ENCODE results near the gene CCR7. TPM values are rescaled to one million over a fixed set of nuclear protein-coding genes. Genes with fewer than 3 reads are reported as not detected.
A peak's percentile ranks its signal among the peaks of the same experiment; 100 is the strongest.

CCR7 gene
- total and polyA plus RNA-seq, 2 of the 13 experiments (the other 11 are each of a cell fraction or from before 2014, with no cell fraction given): 0.04 to 0.53 TPM

DNA sequence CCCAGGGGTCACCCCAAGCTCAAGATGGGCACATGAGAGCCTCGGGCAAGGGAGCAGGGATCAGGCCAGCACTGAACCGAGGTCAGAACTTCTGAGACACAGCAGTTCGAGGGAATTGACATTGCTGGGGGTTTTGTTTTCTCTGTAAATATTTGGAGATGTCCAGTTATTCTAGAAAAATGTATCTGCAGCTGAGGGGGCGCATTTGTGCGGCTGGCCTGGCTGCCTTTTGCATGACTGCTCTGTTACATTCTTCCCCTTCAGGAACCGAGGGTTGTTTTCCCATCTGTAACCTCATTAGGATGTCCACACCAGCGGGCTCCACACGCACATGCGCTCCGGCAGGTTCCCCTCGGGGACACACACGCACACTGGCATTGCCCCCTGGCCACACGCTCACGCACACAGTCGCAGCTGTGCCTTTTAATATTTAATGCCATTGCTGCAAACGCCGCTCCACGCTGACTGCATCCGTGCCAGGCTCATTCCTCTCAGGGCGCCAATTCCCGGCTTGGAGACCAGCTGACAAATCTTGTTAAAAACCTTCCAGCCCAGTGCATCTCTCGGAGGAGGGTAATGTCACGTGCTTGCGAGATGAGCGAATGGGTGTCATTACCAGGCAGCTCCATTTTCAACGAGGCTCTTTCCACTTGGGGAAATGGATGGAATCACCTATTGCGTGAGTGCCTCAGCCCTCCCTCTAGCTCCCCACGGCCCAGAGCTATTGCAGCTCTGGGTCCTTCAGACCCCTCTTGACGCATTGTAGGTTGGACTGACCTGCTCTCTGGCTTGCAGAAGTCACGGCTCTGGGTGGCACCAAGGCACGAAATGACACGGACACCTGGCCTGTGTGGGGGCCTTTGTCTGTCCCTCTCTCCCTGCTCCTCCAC lies 13.1 kb downstream of the CCR7 start (continued):
- TF ChIP-seq, protein P1, sequence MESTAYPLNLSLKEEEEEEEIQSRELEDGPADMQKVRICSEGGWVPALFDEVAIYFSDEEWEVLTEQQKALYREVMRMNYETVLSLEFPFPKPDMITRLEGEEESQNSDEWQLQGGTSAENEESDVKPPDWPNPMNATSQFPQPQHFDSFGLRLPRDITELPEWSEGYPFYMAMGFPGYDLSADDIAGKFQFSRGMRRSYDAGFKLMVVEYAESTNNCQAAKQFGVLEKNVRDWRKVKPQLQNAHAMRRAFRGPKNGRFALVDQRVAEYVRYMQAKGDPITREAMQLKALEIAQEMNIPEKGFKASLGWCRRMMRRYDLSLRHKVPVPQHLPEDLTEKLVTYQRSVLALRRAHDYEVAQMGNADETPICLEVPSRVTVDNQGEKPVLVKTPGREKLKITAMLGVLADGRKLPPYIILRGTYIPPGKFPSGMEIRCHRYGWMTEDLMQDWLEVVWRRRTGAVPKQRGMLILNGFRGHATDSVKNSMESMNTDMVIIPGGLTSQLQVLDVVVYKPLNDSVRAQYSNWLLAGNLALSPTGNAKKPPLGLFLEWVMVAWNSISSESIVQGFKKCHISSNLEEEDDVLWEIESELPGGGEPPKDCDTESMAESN (CRISPR knock-in tag; conservative IDR thresholded peaks at IDR 0.05): 0 out of 2 replicates have a peak, but pooled peaks have one; percentile 39
- TF ChIP-seq KDM2A (CRISPR knock-in tag; IDR thresholded peaks at IDR 0.05; ENCODE audit: borderline replicate concordance, low read depth) (no peak; the same call in 1 of the 2 replicates), SAP130 (CRISPR knock-in tag; IDR thresholded peaks at IDR 0.05; ENCODE audit: low read depth) (peak; percentile 83), ETV5 (CRISPR knock-in tag; IDR thresholded peaks at IDR 0.05; ENCODE audit: borderline replicate concordance) (peak; percentile 77; the same call in 1 of the 2 replicates), ZNF34 (CRISPR knock-in tag; IDR thresholded peaks at IDR 0.05; ENCODE audit: borderline replicate concordance) (0 out of 2 replicates have a peak, but pooled peaks have one; percentile 77), ZNF790 (CRISPR knock-in tag; IDR thresholded peaks at IDR 0.05; ENCODE audit: borderline replicate concordance) (no peak), NCOA2 (CRISPR knock-in tag; IDR thresholded peaks at IDR 0.05) (peak; percentile 92), MAFK (conservative IDR thresholded peaks at IDR 0.05 in 1 of 2, IDR thresholded peaks at IDR 0.05 in 1 of 2; ENCODE audit: low read length in 2 of 2) (peak in 1 of 2 experiments; percentile 0; a peak in 1 of 4 replicates), ELF3 (CRISPR knock-in tag; IDR thresholded peaks at IDR 0.05) (peak; percentile 82), KMT2A (CRISPR knock-in tag; IDR thresholded peaks at IDR 0.05) (peak; percentile 35), NR2F6 (IDR thresholded peaks at IDR 0.05) (peak; percentile 95), NR2F6 (CRISPR knock-in tag; IDR thresholded peaks at IDR 0.05) (peak; percentile 96), SMAD3 (CRISPR knock-in tag; IDR thresholded peaks at IDR 0.05) (peak; percentile 95), SRSF9 (IDR thresholded peaks at IDR 0.05; ENCODE audit: borderline replicate concordance, insufficient read depth, low read depth, low read length, poor library complexity, severe bottlenecking) (no peak), ZNF225 (CRISPR knock-in tag; IDR thresholded peaks at IDR 0.05) (peak; percentile 49; the same call in 1 of the 2 replicates)
- TF ChIP-seq, protein P2, sequence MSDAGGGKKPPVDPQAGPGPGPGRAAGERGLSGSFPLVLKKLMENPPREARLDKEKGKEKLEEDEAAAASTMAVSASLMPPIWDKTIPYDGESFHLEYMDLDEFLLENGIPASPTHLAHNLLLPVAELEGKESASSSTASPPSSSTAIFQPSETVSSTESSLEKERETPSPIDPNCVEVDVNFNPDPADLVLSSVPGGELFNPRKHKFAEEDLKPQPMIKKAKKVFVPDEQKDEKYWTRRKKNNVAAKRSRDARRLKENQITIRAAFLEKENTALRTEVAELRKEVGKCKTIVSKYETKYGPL (CRISPR knock-in tag; IDR thresholded peaks at IDR 0.05): no peak
- TF ChIP-seq, protein P3, sequence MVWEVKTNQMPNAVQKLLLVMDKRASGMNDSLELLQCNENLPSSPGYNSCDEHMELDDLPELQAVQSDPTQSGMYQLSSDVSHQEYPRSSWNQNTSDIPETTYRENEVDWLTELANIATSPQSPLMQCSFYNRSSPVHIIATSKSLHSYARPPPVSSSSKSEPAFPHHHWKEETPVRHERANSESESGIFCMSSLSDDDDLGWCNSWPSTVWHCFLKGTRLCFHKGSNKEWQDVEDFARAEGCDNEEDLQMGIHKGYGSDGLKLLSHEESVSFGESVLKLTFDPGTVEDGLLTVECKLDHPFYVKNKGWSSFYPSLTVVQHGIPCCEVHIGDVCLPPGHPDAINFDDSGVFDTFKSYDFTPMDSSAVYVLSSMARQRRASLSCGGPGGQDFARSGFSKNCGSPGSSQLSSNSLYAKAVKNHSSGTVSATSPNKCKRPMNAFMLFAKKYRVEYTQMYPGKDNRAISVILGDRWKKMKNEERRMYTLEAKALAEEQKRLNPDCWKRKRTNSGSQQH (CRISPR knock-in tag; IDR thresholded peaks at IDR 0.05; ENCODE audit: low read depth): 0 out of 2 replicates have a peak, but pooled peaks have one; percentile 10
- TF ChIP-seq, protein P4, sequence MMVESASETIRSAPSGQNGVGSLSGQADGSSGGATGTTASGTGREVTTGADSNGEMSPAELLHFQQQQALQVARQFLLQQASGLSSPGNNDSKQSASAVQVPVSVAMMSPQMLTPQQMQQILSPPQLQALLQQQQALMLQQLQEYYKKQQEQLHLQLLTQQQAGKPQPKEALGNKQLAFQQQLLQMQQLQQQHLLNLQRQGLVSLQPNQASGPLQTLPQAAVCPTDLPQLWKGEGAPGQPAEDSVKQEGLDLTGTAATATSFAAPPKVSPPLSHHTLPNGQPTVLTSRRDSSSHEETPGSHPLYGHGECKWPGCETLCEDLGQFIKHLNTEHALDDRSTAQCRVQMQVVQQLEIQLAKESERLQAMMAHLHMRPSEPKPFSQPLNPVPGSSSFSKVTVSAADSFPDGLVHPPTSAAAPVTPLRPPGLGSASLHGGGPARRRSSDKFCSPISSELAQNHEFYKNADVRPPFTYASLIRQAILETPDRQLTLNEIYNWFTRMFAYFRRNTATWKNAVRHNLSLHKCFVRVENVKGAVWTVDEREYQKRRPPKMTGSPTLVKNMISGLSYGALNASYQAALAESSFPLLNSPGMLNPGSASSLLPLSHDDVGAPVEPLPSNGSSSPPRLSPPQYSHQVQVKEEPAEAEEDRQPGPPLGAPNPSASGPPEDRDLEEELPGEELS (CRISPR knock-in tag; IDR thresholded peaks at IDR 0.05): peak; percentile 87
- TF ChIP-seq, protein P5, sequence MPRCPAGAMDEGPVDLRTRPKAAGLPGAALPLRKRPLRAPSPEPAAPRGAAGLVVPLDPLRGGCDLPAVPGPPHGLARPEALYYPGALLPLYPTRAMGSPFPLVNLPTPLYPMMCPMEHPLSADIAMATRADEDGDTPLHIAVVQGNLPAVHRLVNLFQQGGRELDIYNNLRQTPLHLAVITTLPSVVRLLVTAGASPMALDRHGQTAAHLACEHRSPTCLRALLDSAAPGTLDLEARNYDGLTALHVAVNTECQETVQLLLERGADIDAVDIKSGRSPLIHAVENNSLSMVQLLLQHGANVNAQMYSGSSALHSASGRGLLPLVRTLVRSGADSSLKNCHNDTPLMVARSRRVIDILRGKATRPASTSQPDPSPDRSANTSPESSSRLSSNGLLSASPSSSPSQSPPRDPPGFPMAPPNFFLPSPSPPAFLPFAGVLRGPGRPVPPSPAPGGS (CRISPR knock-in tag; IDR thresholded peaks at IDR 0.05): no peak
- TF ChIP-seq, protein P6, sequence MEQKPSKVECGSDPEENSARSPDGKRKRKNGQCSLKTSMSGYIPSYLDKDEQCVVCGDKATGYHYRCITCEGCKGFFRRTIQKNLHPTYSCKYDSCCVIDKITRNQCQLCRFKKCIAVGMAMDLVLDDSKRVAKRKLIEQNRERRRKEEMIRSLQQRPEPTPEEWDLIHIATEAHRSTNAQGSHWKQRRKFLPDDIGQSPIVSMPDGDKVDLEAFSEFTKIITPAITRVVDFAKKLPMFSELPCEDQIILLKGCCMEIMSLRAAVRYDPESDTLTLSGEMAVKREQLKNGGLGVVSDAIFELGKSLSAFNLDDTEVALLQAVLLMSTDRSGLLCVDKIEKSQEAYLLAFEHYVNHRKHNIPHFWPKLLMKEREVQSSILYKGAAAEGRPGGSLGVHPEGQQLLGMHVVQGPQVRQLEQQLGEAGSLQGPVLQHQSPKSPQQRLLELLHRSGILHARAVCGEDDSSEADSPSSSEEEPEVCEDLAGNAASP (CRISPR knock-in tag; IDR thresholded peaks at IDR 0.05; ENCODE audit: borderline replicate concordance): peak; percentile 91
